Vagina (tissue), 2 donors: Measurements from ENCODE around the gene ACTL6B.

Experiments used
- CTCF ChIP-seq, 3 experiments: fragments of 450-650 bp in 2 of 3; fragments of 200-600 bp in 1 of 3; sonication (generic) in 1 of 3; IDR thresholded peaks; one replicate each; pipeline ENCODE4 v1.5.1; 2017 to 2019; ENCODE audit warnings: antibody characterized with exemption in 3 of 3, mild to moderate bottlenecking in 2 of 3, moderate library complexity in 2 of 3
- POLR2AphosphoS5 ChIP-seq, 2 donors: sonication (generic); formaldehyde crosslinking; IDR thresholded peaks; one replicate each; pipeline ENCODE4 v1.9.0; 2017; ENCODE audit warnings: antibody characterized with exemption in 2 of 2, mild to moderate bottlenecking in 2 of 2, low read depth in 1 of 2; ENCODE audit not compliant: insufficient read depth in 1 of 2

GRCh38 chr7:100621554-100621953 is 34.7 kb downstream of the ACTL6B start:
- TF ChIP-seq CTCF (IDR thresholded peaks at IDR 0.05): no peak
- TF ChIP-seq POLR2AphosphoS5 (IDR thresholded peaks at IDR 0.05; ENCODE audit: insufficient read depth in 1 of 2, low read depth in 1 of 2): no peak
